HG02763 (cell line): ENCODE measurements around the gene TACC2.

Source experiments
- ATAC-seq: cut with Tn5 transposase; IDR thresholded peaks from one replicate; pipeline ENCODE4 v1.9.1; 2021; ENCODE audit warnings: mild to moderate bottlenecking, moderate library complexity; ENCODE audit not compliant: unreplicated experiment

TACC2 gene

GRCh38 chr10:122116331-122116730, 127.4 kb downstream of the TACC2 start:
- ATAC-seq = no peak

- no peak for ATAC-seq
Measured at GRCh38 chr10:122117475-122117874, 128.5 kb downstream of the TACC2 start.

GRCh38 chr10:122120008-122120744, 131.2 kb downstream of the TACC2 start:
- ATAC-seq = no peak

GRCh38 chr10:122121059-122121458, 132.1 kb downstream of the TACC2 start:
- no peak for ATAC-seq

GRCh38 chr10:122122493-122122892, 133.5 kb downstream of the TACC2 start:
- ATAC-seq = no peak

- no peak for ATAC-seq
Measured at GRCh38 chr10:122123186-122123585, 134.2 kb downstream of the TACC2 start.

- no peak for ATAC-seq
Measured at GRCh38 chr10:122124342-122124741, 135.4 kb downstream of the TACC2 start.

GRCh38 chr10:122124808-122125207, 135.8 kb downstream of the TACC2 start:
- ATAC-seq = no peak

- ATAC-seq = no peak
Measured at GRCh38 chr10:122126763-122127659, 138.0 kb downstream of the TACC2 start.

- no peak for ATAC-seq
Measured at GRCh38 chr10:122127943-122128342, 139.0 kb downstream of the TACC2 start.

- no peak for ATAC-seq
Measured at GRCh38 chr10:122128357-122128756, 139.4 kb downstream of the TACC2 start.

- ATAC-seq = no peak
Measured at GRCh38 chr10:122130474-122131110, 141.6 kb downstream of the TACC2 start.

GRCh38 chr10:122132331-122132755, 143.4 kb downstream of the TACC2 start:
- ATAC-seq = no peak

GRCh38 chr10:122132882-122133565, 144.1 kb downstream of the TACC2 start:
- ATAC-seq = no peak

GRCh38 chr10:122135251-122136025, 146.5 kb downstream of the TACC2 start:
- no peak for ATAC-seq

GRCh38 chr10:122138831-122139625, 150.1 kb downstream of the TACC2 start:
- no peak for ATAC-seq

- no peak for ATAC-seq
Measured at GRCh38 chr10:122139627-122140170, 150.7 kb downstream of the TACC2 start.

GRCh38 chr10:122140461-122140902, 151.5 kb downstream of the TACC2 start:
- no peak for ATAC-seq
